Fibroblast of mammary gland (primary cell): ENCODE data around the gene CPNE7.

Source experiments
- DNase-seq: peaks from one replicate; pipeline ENCODE4 v3.0.0-alpha.2; 2010; ENCODE audit warnings: low read depth
- H3K4me3 ChIP-seq: 2 replicates; pipeline ENCODE4 v1.5.1; 2011; ENCODE audit warnings: low read depth, mild to moderate bottlenecking, low read length, moderate library complexity; ENCODE audit not compliant: control insufficient read depth
- TF ChIP-seq, protein P1 (sequence below): conservative IDR thresholded peaks from 2 replicates; pipeline ENCODE4 v1.5.1; 2011; ENCODE audit warnings: low read depth, low read length, inconsistent platforms; ENCODE audit not compliant: control insufficient read depth, insufficient read depth

The CPNE7 gene

DNA sequence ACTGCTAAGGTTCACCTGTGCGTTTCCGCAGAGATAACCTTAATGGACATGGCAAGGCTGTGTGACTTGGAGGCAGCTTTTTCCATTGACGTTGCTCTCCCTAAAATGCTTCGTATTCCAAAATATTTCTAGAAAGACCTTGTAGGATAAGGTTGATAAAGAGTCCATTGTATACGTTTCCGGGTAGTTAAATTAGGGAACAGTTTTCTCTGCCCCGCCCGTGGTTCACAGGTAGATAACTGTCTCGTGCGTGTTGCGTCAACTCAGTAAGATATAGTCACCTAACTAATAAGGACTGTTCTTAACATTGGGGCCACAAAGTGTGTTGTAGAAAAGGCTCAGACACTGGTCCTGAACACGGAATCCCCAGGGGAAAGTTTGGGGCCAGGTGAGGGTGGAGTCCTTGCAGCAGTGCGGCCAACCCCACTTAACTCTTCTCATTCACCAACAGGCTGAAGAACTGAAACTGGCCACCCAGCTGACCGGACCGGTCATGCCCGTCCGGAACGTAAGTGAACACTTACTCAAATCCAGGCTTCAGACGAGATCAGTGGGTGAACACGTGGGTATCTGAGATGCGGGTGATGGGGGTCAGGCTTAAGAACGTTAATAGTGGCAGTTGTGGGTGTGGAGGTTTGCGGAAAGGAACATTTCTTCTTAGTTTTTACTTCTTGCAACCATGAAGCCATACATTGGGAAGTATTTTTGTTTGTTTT lies 13.5 kb upstream of the CPNE7 start:
- H3K4me3 ChIP-seq, result peak overlapping the region; percentile 91
- DNase-seq, result peak; percentile 34
- TF ChIP-seq, protein P1, sequence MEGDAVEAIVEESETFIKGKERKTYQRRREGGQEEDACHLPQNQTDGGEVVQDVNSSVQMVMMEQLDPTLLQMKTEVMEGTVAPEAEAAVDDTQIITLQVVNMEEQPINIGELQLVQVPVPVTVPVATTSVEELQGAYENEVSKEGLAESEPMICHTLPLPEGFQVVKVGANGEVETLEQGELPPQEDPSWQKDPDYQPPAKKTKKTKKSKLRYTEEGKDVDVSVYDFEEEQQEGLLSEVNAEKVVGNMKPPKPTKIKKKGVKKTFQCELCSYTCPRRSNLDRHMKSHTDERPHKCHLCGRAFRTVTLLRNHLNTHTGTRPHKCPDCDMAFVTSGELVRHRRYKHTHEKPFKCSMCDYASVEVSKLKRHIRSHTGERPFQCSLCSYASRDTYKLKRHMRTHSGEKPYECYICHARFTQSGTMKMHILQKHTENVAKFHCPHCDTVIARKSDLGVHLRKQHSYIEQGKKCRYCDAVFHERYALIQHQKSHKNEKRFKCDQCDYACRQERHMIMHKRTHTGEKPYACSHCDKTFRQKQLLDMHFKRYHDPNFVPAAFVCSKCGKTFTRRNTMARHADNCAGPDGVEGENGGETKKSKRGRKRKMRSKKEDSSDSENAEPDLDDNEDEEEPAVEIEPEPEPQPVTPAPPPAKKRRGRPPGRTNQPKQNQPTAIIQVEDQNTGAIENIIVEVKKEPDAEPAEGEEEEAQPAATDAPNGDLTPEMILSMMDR, result no peak

DNA sequence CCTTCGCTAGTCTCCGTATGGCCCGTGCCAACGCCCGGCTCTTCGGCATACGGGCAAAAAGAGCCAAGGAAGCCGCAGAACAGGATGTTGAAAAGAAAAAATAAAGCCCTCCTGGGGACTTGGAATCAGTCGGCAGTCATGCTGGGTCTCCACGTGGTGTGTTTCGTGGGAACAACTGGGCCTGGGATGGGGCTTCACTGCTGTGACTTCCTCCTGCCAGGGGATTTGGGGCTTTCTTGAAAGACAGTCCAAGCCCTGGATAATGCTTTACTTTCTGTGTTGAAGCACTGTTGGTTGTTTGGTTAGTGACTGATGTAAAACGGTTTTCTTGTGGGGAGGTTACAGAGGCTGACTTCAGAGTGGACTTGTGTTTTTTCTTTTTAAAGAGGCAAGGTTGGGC lies 12.6 kb upstream of the CPNE7 start:
- H3K4me3 ChIP-seq, result peak overlapping the region; percentile 91
- no peak for DNase-seq
- TF ChIP-seq, protein P1, result no peak

DNA sequence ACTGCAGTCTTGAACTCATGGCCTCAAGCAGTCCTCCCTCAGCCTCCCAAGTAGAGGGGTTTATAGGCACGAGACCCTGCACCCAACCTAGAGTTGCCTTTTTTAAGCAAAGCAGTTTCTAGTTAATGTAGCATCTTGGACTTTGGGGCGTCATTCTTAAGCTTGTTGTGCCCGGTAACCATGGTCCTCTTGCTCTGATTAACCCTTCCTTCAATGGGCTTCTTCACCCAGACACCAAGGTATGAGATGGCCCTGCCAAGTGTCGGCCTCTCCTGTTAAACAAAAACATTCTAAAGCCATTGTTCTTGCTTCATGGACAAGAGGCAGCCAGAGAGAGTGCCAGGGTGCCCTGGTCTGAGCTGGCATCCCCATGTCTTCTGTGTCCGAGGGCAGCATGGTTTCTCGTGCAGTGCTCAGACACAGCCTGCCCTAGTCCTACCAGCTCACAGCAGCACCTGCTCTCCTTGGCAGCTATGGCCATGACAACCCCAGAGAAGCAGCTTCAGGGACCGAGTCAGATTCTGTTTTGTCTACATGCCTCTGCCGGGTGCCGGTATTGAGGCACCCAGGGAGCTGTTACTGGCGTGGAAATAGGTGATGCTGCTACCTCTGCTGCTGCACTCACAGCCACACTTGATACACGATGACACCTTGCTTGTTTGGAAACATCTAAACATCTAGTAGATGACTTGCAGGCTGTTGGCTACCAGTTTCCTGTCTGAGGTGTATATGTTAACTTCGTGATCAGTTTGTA lies 11.7 kb upstream of the CPNE7 start:
- no peak for DNase-seq
- TF ChIP-seq, protein P1, result no peak
- peak overlapping the region; percentile 15 for H3K4me3 ChIP-seq

DNA sequence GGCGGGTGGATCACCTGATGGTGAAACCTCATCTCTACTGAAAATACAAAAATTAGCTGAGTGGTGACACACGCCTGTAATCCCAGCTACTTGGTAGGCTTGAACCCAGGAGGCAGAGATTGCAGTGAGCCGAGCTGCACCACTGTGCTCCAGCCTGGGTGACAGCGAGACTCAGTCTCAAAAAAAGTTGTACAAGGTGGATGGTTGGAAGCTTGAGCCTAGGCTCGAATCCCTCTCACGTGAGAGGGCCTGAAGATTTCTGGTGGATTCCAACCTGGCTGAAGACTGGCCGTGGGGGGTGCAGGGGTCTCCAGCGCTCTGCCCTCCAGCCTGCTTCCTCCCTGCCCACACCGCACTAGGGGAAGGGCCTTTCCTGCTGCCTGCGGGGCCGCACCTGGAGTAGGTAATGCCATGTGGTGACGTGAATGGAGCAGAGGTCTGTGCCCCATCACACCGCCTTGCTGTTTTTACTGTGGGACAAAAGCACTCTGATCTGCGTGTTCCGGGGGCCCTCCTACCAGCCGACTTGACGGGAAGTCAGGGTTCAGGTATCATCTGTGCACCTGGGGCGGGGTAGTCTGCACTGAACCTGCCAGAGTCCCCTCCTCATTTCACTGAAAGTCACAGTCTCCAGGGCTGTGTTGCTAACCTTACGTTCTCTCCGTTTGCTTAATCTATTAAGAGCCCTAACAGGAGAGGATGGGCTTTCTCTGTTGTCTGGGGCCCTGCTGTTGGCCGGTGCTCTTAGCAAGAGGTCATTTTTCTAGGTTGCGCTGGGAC lies 10.9 kb upstream of the CPNE7 start:
- TF ChIP-seq, protein P1, result no peak
- peak; percentile 37 for DNase-seq
- H3K4me3 ChIP-seq, result no peak overlapping the region

DNA sequence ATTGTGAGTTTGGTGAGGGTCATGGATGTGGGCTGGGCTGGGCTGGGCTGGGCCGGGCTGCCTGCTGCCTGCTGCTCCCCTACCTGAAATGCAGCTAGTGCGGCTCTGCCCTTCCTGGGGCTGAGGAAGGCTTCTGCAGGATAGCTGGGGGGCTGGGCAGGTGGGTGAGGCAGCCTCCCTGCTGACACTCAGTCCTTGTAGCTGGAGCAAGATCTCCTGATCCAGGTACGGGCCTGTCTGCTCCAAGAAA lies 10.4 kb upstream of the CPNE7 start:
- TF ChIP-seq, protein P1, result no peak
- H3K4me3 ChIP-seq, result no peak overlapping the region
- DNase-seq, result no peak

DNA sequence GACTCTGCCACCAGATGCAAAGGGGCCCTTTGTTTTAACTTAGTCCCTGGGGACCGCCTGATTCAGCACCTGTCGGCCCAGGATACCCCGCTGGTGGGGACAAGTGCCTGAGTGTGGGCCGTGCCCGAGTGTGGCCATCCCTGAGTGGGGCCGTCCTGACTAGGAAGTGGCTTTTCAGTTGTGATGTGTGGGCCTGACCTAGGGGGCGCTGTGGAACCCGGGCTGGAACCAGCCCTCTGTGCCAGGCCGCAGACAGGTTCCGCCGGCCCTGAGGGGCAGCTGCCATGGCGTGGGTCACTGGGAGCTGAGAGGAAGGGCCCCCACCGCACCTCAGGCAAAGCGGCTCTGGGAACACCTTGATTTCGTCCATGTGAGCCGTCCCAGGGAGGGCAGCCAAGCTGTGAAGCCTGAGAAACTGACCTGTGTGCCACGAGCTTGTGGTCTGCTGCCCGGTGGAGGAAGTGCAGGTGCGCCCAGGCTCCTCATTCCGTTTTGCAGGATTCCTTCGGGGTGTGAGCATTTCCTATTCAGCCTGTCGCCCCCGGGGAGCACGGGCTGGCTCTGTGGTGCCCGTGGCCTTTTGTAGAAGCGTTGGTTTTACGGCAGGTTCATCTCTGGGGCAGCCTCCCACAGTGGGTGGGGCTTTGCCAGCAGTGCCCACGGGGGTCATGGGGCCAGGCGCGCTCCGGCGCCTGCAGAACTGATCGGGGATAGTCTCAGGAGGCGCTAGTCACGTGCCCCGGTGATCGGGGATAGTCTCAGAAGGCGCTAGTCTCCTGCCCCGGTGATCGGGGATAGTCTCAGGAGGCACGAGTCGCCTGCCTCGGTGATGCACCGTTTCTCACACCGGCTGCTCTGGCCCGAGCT lies 9.8 kb upstream of the CPNE7 start:
- TF ChIP-seq, protein P1, result peak; percentile 50
- peak; percentile 49 for DNase-seq
- H3K4me3 ChIP-seq, result no peak overlapping the region
